ENCODE data around the gene OR51B4. TPM values are rescaled to one million over a fixed set of nuclear protein-coding genes. Genes with fewer than 3 reads are reported as not detected.

Gene OR51B4, protein sequence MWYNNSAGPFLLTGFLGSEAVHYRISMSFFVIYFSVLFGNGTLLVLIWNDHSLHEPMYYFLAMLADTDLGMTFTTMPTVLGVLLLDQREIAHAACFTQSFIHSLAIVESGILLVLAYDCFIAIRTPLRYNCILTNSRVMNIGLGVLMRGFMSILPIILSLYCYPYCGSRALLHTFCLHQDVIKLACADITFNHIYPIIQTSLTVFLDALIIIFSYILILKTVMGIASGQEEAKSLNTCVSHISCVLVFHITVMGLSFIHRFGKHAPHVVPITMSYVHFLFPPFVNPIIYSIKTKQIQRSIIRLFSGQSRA
- total RNA-seq (not detected), total RNA-seq (0 to 0.14 (median 0) reads per million in 29 experiments)
- not detected for total RNA-seq (2013)

DNA sequence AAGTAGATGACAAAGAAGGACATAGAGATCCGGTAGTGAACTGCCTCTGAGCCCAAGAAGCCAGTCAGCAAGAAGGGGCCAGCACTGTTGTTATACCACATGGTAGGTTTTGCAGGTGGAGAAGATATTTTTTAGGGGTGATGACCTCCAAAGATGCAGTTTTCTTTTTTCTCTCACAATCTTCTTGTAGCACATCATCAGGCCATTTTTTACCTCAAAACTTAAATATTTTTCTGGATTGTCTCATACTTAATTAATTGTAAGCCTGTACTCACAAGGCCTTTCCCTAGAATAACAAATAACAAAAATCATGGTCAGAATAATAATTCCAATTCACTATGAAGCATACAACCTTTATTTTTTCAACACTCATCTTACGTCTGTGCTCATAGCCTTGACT is at the start of gene OR51B4:
OR51B4 (minus strand) TSS at position 101 of the 400 bp plus-strand sequence; CDS start at position 101, 0 bp downstream.
- Histone ChIP-seq H3K27me3 (replicated peaks in 1 of 2; ENCODE audit: control insufficient read depth in 2 of 2, extremely low read depth in 1 of 2, insufficient read depth in 2 of 2, low read length in 1 of 2) (no peaks in the 10 kb centered on the region), H3K4me1 (ENCODE audit: control insufficient read depth in 1 of 2, extremely low read depth in 1 of 2, insufficient read depth in 2 of 2, low read length in 2 of 2) (no peaks in the 10 kb centered on the region), H3K27ac (ENCODE audit: low read length) (no peak within 1 kb of the TSS), H3K9me3 (no peaks in the 10 kb centered on the region), H3K36me3 (ENCODE audit: control insufficient read depth in 2 of 2, extremely low read depth in 1 of 2, insufficient read depth in 1 of 2, low read length in 1 of 2) (no peaks in the 10 kb centered on the region), H3K4me3 (ENCODE audit: control insufficient read depth in 1 of 2, extremely low read depth in 1 of 2, low read length in 1 of 2) (no peak within 1 kb of the TSS)
- ATAC-seq (replicated peaks in 1 of 4) (no peak), DNase-seq (no peak)
- no peaks in the 10 kb centered on the region for H3K4me1 Mint-ChIP-seq
- H3K27me3 Mint-ChIP-seq: peaks cover 0 to 12% of the 10 kb centered on the region in 2 donors
- ChIA-PET POLR2A (no interaction called here), CTCF (no interaction called here)
- peaks cover 0 to 4% (median 0%) of the 10 kb centered on the region in 3 donors for H3K9me3 Mint-ChIP-seq
- H3K36me3 Mint-ChIP-seq: no peaks in the 10 kb centered on the region
- WGBS (ENCODE audit: insufficient coverage): 100% methylated on average over 1 of the region's 2 CpGs
- H3K27ac Mint-ChIP-seq: no peak within 1 kb of the TSS
- no peak within 1 kb of the TSS for H3K4me3 Mint-ChIP-seq

DNA sequence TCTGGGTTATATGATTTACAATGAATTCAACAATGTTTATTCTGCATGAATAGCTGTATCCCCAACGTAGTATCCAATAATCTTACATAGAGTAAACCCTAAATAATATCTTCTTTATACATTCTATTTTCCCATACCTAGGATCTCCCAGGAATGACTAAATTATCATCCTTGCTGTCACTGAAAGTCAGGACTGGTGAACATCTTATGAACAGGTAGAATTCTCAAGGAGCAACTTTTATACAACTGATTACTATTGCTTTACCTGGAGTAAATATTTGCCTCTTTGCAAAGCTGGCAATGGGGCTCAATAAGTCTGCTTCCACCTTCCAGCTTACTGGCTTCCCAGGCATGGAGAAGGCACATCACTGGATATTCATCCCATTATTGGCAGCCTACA is 49.5 kb upstream of the OR51B4 start, which contains the start of gene OR51B6:
OR51B6 (plus strand) TSS at position 301 of the 400 bp plus-strand sequence; CDS start at position 301, 0 bp downstream.
- H3K36me3 ChIP-seq (ENCODE audit: control insufficient read depth in 2 of 2, extremely low read depth in 1 of 2, insufficient read depth in 1 of 2, low read length in 1 of 2): no peaks in the 10 kb centered on the region
- CTCF ChIA-PET: no interaction called here
- H3K27ac Mint-ChIP-seq: no peak within 1 kb of the TSS

DNA sequence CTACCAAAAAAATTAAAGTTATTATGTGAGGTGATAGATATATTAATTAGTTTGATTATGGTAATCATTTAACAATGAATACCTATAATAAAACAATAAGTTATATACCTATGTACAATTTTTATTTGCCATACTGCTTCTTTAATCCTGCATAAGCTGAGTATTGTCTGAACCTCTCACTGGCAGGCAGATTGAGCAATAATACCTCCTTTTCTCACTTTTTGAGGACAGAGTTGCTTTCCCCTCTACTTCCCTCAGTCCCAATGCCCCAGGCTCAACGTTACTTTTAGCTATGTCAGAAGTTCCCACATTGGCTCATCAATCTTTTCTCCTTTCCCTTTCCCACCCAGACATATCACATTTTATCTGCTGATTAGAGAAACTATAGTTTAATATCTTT is 47.8 kb upstream of the OR51B4 start:
- no CpG with 5 or more reads among the region's 1 CpG for WGBS (ENCODE audit: insufficient coverage)
- ATAC-seq (replicated peaks in 1 of 4): no peak
- peaks cover 0 to 11% (median 0%) of the 10 kb centered on the region in 3 donors for H3K9me3 Mint-ChIP-seq
- Histone ChIP-seq H3K27ac (ENCODE audit: low read length) (no peak overlapping the region), H3K27me3 (replicated peaks in 1 of 2; ENCODE audit: control insufficient read depth in 2 of 2, extremely low read depth in 1 of 2, insufficient read depth in 2 of 2, low read length in 1 of 2) (peaks cover 0 to 2% of the 10 kb centered on the region in 2 experiments), H3K4me1 (ENCODE audit: control insufficient read depth in 1 of 2, extremely low read depth in 1 of 2, insufficient read depth in 2 of 2, low read length in 2 of 2) (no peaks in the 10 kb centered on the region), H3K4me3 (ENCODE audit: control insufficient read depth in 1 of 2, extremely low read depth in 1 of 2, low read length in 1 of 2) (no peak overlapping the region), H3K9me3 (no peaks in the 10 kb centered on the region), H3K36me3 (ENCODE audit: control insufficient read depth in 2 of 2, extremely low read depth in 1 of 2, insufficient read depth in 1 of 2, low read length in 1 of 2) (no peaks in the 10 kb centered on the region)
- ChIA-PET CTCF (no interaction called here), POLR2A (no interaction called here)
- no peaks in the 10 kb centered on the region for H3K4me1 Mint-ChIP-seq
- DNase-seq: no peak
- H3K27ac Mint-ChIP-seq: no peak overlapping the region
- no peaks in the 10 kb centered on the region for H3K36me3 Mint-ChIP-seq
- no peak overlapping the region for H3K4me3 Mint-ChIP-seq
- peaks cover 6 to 18% of the 10 kb centered on the region in 2 donors for H3K27me3 Mint-ChIP-seq

More for the DNA sequence above, 49.5 kb upstream of the OR51B4 start, which contains the start of gene OR51B6:
- Mint-ChIP-seq H3K4me1 (no peaks in the 10 kb centered on the region), H3K9me3 (peaks cover 0 to 11% (median 2%) of the 10 kb centered on the region in 3 donors), H3K36me3 (no peaks in the 10 kb centered on the region), H3K27me3 (peaks cover 9 to 18% of the 10 kb centered on the region in 2 donors), H3K4me3 (no peak within 1 kb of the TSS)
- no peak within 1 kb of the TSS for H3K27ac ChIP-seq (ENCODE audit: low read length)
- no peak within 1 kb of the TSS for H3K4me3 ChIP-seq (ENCODE audit: control insufficient read depth in 1 of 2, extremely low read depth in 1 of 2, low read length in 1 of 2)
- POLR2A ChIA-PET: interaction anchor here in 1 of 2 donors (0.9 kb wide), 1 partner anchor 9 kb away, joined by 3 read pairs; no protein-coding TSS in a partner anchor
- DNase-seq (no peak), ATAC-seq (replicated peaks in 1 of 4) (no peak)
- peaks cover 0 to 3% of the 10 kb centered on the region in 2 experiments for H3K27me3 ChIP-seq (replicated peaks in 1 of 2; ENCODE audit: control insufficient read depth in 2 of 2, extremely low read depth in 1 of 2, insufficient read depth in 2 of 2, low read length in 1 of 2)
- WGBS (ENCODE audit: insufficient coverage): 0% methylated on average over 1 of the region's 1 CpG
- no peaks in the 10 kb centered on the region for H3K9me3 ChIP-seq
- no peaks in the 10 kb centered on the region for H3K4me1 ChIP-seq (ENCODE audit: control insufficient read depth in 1 of 2, extremely low read depth in 1 of 2, insufficient read depth in 2 of 2, low read length in 2 of 2)

DNA sequence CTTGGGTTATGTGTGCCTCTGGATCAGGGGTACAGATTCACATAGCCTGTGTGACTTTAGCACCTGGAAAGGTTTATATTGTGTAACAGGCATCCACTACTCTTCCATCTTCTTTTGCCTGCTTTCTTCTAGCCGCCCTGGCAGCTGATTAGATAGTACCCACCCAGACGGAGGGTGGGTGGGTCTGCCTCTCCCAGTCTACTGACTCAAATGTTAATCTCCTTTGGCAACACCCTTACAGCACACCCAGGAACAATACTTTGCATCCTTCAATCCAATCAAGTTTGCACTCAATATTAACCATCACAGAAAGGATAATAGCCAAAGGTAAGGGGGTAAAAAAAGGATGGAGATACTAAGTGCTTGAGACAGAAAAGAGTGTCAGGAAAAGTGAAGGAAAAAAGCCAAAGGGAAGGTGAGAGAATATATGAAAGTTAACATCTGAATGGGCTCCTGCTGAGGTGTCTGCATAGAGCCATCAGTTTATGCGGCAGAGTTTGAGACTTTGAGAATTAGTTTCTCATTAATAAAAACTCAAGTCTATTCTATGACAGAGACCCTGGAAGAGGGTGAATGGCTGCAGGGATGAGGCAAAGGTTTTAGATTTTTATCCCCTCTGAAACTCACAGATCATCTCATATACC is 46.9 kb upstream of the OR51B4 start:
- no peak overlapping the region for H3K27ac ChIP-seq (ENCODE audit: low read length)
- POLR2A ChIA-PET: no interaction called here
- Mint-ChIP-seq H3K4me3 (no peak overlapping the region), H3K27me3 (peaks cover 5 to 21% of the 10 kb centered on the region in 2 donors), H3K36me3 (no peaks in the 10 kb centered on the region), H3K27ac (no peak overlapping the region), H3K9me3 (peaks cover 0 to 11% (median 0%) of the 10 kb centered on the region in 3 donors), H3K4me1 (no peaks in the 10 kb centered on the region)
- H3K36me3 ChIP-seq (ENCODE audit: control insufficient read depth in 2 of 2, extremely low read depth in 1 of 2, insufficient read depth in 1 of 2, low read length in 1 of 2): no peaks in the 10 kb centered on the region
- H3K27me3 ChIP-seq (replicated peaks in 1 of 2; ENCODE audit: control insufficient read depth in 2 of 2, extremely low read depth in 1 of 2, insufficient read depth in 2 of 2, low read length in 1 of 2): no peaks in the 10 kb centered on the region
- no CpG with 5 or more reads among the region's 3 CpGs for WGBS (ENCODE audit: insufficient coverage)
- DNase-seq (no peak), ATAC-seq (replicated peaks in 1 of 4) (no peak)
- H3K4me3 ChIP-seq (ENCODE audit: control insufficient read depth in 1 of 2, extremely low read depth in 1 of 2, low read length in 1 of 2): no peak overlapping the region
- no peaks in the 10 kb centered on the region for H3K4me1 ChIP-seq (ENCODE audit: control insufficient read depth in 1 of 2, extremely low read depth in 1 of 2, insufficient read depth in 2 of 2, low read length in 2 of 2)
- CTCF ChIA-PET: no interaction called here
- no peaks in the 10 kb centered on the region for H3K9me3 ChIP-seq

DNA sequence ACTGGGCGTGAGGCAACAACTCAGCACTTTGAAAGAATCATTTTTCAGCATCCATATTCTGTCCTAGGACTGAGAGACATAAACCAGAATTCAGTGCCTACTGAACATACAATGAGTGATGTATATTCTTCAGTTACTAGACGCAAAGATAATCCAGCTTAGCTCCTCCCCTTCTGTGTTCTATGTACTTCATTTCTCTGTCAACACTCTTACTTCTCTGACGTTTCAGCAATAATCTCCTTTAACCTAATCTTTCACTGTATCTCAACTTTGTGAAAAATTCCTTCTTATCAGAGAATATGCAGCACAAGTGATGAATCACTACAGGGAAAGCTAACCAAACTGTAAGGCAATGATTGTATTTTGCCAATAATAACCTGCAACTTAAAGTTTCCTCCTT is 44.1 kb upstream of the OR51B4 start:
- Histone ChIP-seq H3K4me1 (ENCODE audit: control insufficient read depth in 1 of 2, extremely low read depth in 1 of 2, insufficient read depth in 2 of 2, low read length in 2 of 2) (no peaks in the 10 kb centered on the region), H3K27ac (ENCODE audit: low read length) (no peak overlapping the region), H3K36me3 (ENCODE audit: control insufficient read depth in 2 of 2, extremely low read depth in 1 of 2, insufficient read depth in 1 of 2, low read length in 1 of 2) (no peaks in the 10 kb centered on the region), H3K9me3 (no peaks in the 10 kb centered on the region), H3K27me3 (replicated peaks in 1 of 2; ENCODE audit: control insufficient read depth in 2 of 2, extremely low read depth in 1 of 2, insufficient read depth in 2 of 2, low read length in 1 of 2) (no peaks in the 10 kb centered on the region), H3K4me3 (ENCODE audit: control insufficient read depth in 1 of 2, extremely low read depth in 1 of 2, low read length in 1 of 2) (no peak overlapping the region)
- DNase-seq (no peak), ATAC-seq (replicated peaks in 1 of 4) (no peak)
- ChIA-PET CTCF (no interaction called here), POLR2A (no interaction called here)
- no peaks in the 10 kb centered on the region for H3K4me1 Mint-ChIP-seq
- WGBS (ENCODE audit: insufficient coverage): 94% methylated on average over 2 of the region's 3 CpGs
- no peak overlapping the region for H3K4me3 Mint-ChIP-seq
- H3K9me3 Mint-ChIP-seq: no peaks in the 10 kb centered on the region
- no peak overlapping the region for H3K27ac Mint-ChIP-seq
- H3K27me3 Mint-ChIP-seq: peaks cover 3 to 19% of the 10 kb centered on the region in 2 donors
- no peaks in the 10 kb centered on the region for H3K36me3 Mint-ChIP-seq

DNA sequence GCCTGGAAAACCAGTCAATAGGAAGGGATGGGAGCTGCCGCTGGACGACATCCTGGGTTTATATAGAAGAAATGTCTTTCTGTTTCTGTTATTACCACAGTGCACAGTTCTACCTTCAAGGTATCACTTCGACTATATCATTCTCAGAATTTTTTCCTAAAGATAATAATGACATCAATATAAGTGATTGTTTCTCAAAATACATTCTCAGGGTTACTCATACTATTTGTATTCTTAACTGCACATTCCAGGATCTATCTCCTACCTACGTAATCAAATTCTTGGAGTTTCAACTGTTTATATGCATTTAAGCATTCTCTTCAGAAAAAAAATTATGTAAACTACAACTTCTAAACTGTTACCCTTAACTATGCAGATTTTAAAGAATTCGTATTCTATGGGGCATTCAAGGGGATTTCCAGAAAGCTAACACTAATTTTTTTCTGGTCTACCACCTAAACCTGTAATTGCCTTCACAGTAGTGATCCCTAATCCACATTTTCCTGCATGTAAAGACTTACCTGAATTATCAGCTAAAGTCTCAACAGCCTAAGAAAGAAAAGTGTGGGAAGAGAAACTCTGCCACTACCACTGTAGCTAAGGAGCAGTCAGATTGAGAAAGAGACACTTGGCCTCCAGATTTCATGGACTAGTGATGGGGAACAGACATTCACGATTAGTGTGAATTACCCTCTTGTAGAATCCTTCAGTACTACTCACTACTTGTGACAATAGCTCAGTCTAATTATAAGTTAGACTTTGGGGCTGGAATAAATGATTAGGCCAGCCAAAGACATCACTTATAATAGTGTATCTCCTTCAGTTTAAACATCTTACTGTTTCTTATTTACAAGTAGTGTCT is 42.0 kb upstream of the OR51B4 start, which contains the start of gene OR51B5:
OR51B5 (minus strand) TSS at position 51 of the 862 bp plus-strand sequence; CDS start at position 51, 0 bp downstream.
- Mint-ChIP-seq H3K9me3 (no peaks in the 10 kb centered on the region), H3K27ac (no peak within 1 kb of the TSS), H3K4me3 (no peak within 1 kb of the TSS), H3K36me3 (no peaks in the 10 kb centered on the region), H3K27me3 (peaks cover 3 to 24% of the 10 kb centered on the region in 2 donors), H3K4me1 (no peaks in the 10 kb centered on the region)
- H3K9me3 ChIP-seq: no peaks in the 10 kb centered on the region
- ATAC-seq (replicated peaks in 1 of 4): no peak
- POLR2A ChIA-PET: no interaction called here
- DNase-seq: no peak
- H3K27ac ChIP-seq (ENCODE audit: low read length): no peak within 1 kb of the TSS
- no peak within 1 kb of the TSS for H3K4me3 ChIP-seq (ENCODE audit: control insufficient read depth in 1 of 2, extremely low read depth in 1 of 2, low read length in 1 of 2)
- no peaks in the 10 kb centered on the region for H3K4me1 ChIP-seq (ENCODE audit: control insufficient read depth in 1 of 2, extremely low read depth in 1 of 2, insufficient read depth in 2 of 2, low read length in 2 of 2)
- no peaks in the 10 kb centered on the region for H3K36me3 ChIP-seq (ENCODE audit: control insufficient read depth in 2 of 2, extremely low read depth in 1 of 2, insufficient read depth in 1 of 2, low read length in 1 of 2)
- CTCF ChIA-PET: no interaction called here
- 33% methylated on average over 1 of the region's 6 CpGs for WGBS (ENCODE audit: insufficient coverage)
- no peaks in the 10 kb centered on the region for H3K27me3 ChIP-seq (replicated peaks in 1 of 2; ENCODE audit: control insufficient read depth in 2 of 2, extremely low read depth in 1 of 2, insufficient read depth in 2 of 2, low read length in 1 of 2)

Data from T-cell (primary cell).